C4-2B (cell line): ENCODE results near the gene ANTXR2.
"Not testable (repeated sequence)": the region's sequence is repeated elsewhere in the genome, so short reads cannot be mapped to it uniquely, and the experiment has no call there.

Experiments used
- H3K27ac ChIP-seq: fragments of 450-650 bp; 2 replicates; pipeline ENCODE4 v1.5.1; 2017
- CTCF ChIP-seq: fragments of 450-650 bp; conservative IDR thresholded peaks from 2 replicates; pipeline ENCODE4 v1.5.1; 2017; ENCODE audit warnings: mild to moderate bottlenecking
- ZFX ChIP-seq: fragments of 450-650 bp; IDR thresholded peaks from 2 replicates; pipeline ENCODE4 v1.6.1; 2017

Gene ANTXR2

GRCh38 chr4:80008351-80008750 is 64.7 kb downstream of the ANTXR2 start:
- no peak overlapping the region for H3K27ac ChIP-seq
- no peak for TF ChIP-seq CTCF

GRCh38 chr4:80007745-80008149 is 65.3 kb downstream of the ANTXR2 start:
- TF ChIP-seq CTCF (no peak), ZFX (no peak)
- no peak overlapping the region for H3K27ac ChIP-seq

- TF ChIP-seq CTCF = no peak
- no peak for TF ChIP-seq ZFX
- H3K27ac ChIP-seq = no peak overlapping the region
These were observed 65.9 kb downstream of the ANTXR2 start for GRCh38 chr4:80006935-80007744.

- no peak for TF ChIP-seq ZFX
- no peak for TF ChIP-seq CTCF
- H3K27ac ChIP-seq = no peak overlapping the region
These were observed 67.2 kb downstream of the ANTXR2 start for GRCh38 chr4:80005863-80006262.

- H3K27ac ChIP-seq = no peak overlapping the region
- TF ChIP-seq CTCF (no peak), ZFX (no peak)
These were observed 68.7 kb downstream of the ANTXR2 start for GRCh38 chr4:80004319-80004718.

- not testable (repeated sequence) for H3K27ac ChIP-seq
These were observed 70.5 kb downstream of the ANTXR2 start for GRCh38 chr4:80002559-80002958.

GRCh38 chr4:79999048-79999447 is 74.0 kb downstream of the ANTXR2 start:
- H3K27ac ChIP-seq = not testable (repeated sequence)

GRCh38 chr4:79998201-79998600 is 74.8 kb downstream of the ANTXR2 start:
- TF ChIP-seq ZFX (no peak), CTCF (no peak)
- no peak overlapping the region for H3K27ac ChIP-seq
